ENCODE results near the gene NCK1. TPM values are rescaled to one million over a fixed set of nuclear protein-coding genes. Genes with fewer than 3 reads are reported as not detected.

NCK1 gene
- total RNA-seq, 1 experiment from 2014 or later = 25.6 TPM

DNA sequence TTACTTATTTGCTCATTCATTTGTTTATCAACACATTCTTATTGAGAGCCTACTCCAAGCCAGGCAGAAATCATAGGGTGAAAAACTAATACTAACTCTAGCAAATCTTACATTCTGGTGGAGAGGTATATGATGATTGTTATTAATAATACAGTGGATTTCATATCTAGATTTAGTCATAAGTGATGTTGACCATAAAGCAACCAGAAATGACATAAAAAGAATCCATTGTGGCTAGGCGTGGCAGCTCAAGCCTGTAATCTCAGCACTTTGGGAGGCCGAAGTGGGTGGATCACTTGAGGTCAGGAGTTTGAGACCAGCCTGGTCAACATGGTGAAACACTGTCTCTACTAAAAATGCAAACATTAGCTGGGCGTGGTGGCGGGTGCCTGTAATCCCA lies 69.6 kb downstream of the NCK1 start:
- no peak for TF ChIP-seq EZH2 (IDR thresholded peaks at IDR 0.05)
- Histone ChIP-seq H3K4me2 (ENCODE audit: low read length) (no peak overlapping the region), H3K79me2 (ENCODE audit: insufficient read depth, low read length) (peaks cover 19% of the 10 kb centered on the region), H3K9ac (ENCODE audit: low read length) (no peak overlapping the region), H3K36me3 (ENCODE audit: control insufficient read depth in 1 of 2, insufficient read depth in 2 of 2, low read length in 2 of 2) (peaks cover 0 to 9% of the 10 kb centered on the region in 2 experiments; a peak in 1 of 4 replicates), H3K9me2 (ENCODE audit: insufficient read depth) (no peaks in the 10 kb centered on the region), H4K20me1 (ENCODE audit: insufficient read depth) (no peaks in the 10 kb centered on the region), H3K9me3 (ENCODE audit: control insufficient read depth in 1 of 2, insufficient read depth in 1 of 2, low read depth in 1 of 2, low read length in 2 of 2) (no peaks in the 10 kb centered on the region), H3K27ac (ENCODE audit: low read depth, low read length) (no peak overlapping the region), H3K27me3 (ENCODE audit: insufficient read depth, low read length) (no peaks in the 10 kb centered on the region), H3K4me1 (ENCODE audit: control insufficient read depth in 1 of 2, insufficient read depth in 2 of 2, low read length in 2 of 2) (peaks cover 0 to 5% of the 10 kb centered on the region in 2 experiments; a peak in 1 of 4 replicates), H3K4me3 (replicated peaks in 1 of 2; ENCODE audit: low read depth in 1 of 2, low read length in 2 of 2) (no peak overlapping the region), H2AFZ (ENCODE audit: low read depth, low read length, poor library complexity, severe bottlenecking) (no peak overlapping the region)
- POLR2A ChIA-PET = no interaction called here
- intact Hi-C loops (cut with micrococcal nuclease) = no loop called here
- DNase-seq (ENCODE audit: low read depth, low spot score) = no peak
- ATAC-seq = no peak
- BruUV-seq (replicated peaks) = no TSS peak
- CTCF ChIA-PET = no interaction called here
- RAD21 ChIA-PET (ENCODE audit: low non-redundant PET in 1 of 2, low total read pairs in 2 of 2, uncharacterized antibody in 2 of 2, unreplicated experiment in 2 of 2) = no interaction called here

DNA sequence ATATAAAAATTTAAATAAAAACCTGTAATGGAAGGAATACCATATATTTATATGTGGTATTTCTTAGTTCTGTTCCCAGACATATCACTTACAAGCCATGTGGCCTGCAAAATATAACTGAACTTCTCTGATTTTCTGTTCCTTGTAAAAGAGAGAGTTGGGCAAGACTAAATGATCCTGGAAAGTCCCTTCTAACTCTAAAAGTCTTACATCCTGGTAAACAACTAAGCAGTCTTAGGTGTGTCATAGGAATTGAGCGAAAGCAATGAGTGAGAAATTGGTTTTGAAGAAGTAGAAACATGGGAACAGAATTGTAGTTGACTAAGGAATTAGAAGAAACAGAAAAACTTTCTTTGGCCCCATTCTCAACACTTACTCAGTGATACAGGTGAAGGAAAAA lies 70.5 kb downstream of the NCK1 start:
- Histone ChIP-seq H3K79me2 (ENCODE audit: insufficient read depth, low read length) (peaks cover 20% of the 10 kb centered on the region), H3K9ac (ENCODE audit: low read length) (no peak overlapping the region), H3K27ac (ENCODE audit: low read depth, low read length) (no peak overlapping the region), H4K20me1 (ENCODE audit: insufficient read depth) (no peaks in the 10 kb centered on the region), H3K9me2 (ENCODE audit: insufficient read depth) (no peaks in the 10 kb centered on the region), H3K4me1 (ENCODE audit: control insufficient read depth in 1 of 2, insufficient read depth in 2 of 2, low read length in 2 of 2) (peaks cover 0 to 5% of the 10 kb centered on the region in 2 experiments; a peak in 1 of 4 replicates), H3K4me2 (ENCODE audit: low read length) (no peak overlapping the region), H2AFZ (ENCODE audit: low read depth, low read length, poor library complexity, severe bottlenecking) (no peak overlapping the region), H3K27me3 (ENCODE audit: insufficient read depth, low read length) (no peaks in the 10 kb centered on the region), H3K9me3 (ENCODE audit: control insufficient read depth in 1 of 2, insufficient read depth in 1 of 2, low read depth in 1 of 2, low read length in 2 of 2) (no peaks in the 10 kb centered on the region), H3K36me3 (ENCODE audit: control insufficient read depth in 1 of 2, insufficient read depth in 2 of 2, low read length in 2 of 2) (peaks cover 0 to 9% of the 10 kb centered on the region in 2 experiments; a peak in 1 of 4 replicates), H3K4me3 (replicated peaks in 1 of 2; ENCODE audit: low read depth in 1 of 2, low read length in 2 of 2) (no peak overlapping the region)
- POLR2A ChIA-PET = interaction anchor here (0.5 kb wide), 1 partner anchor 900 kb away, joined by 3 read pairs; no protein-coding TSS in a partner anchor
- CTCF ChIA-PET = no interaction called here
- DNase-seq (ENCODE audit: low read depth, low spot score) (no peak), ATAC-seq (no peak)
- RAD21 ChIA-PET (ENCODE audit: low non-redundant PET in 1 of 2, low total read pairs in 2 of 2, uncharacterized antibody in 2 of 2, unreplicated experiment in 2 of 2) = no interaction called here
- TF ChIP-seq SRF (IDR thresholded peaks at IDR 0.05; ENCODE audit: low read depth) = no peak
- no peak for TF ChIP-seq SIN3A (IDR thresholded peaks at IDR 0.05; ENCODE audit: low read depth)
- TF ChIP-seq POLR2A (IDR thresholded peaks at IDR 0.05; ENCODE audit: borderline replicate concordance, extremely low read depth, insufficient read depth, insufficient read length) = no peak
- TF ChIP-seq CBX3 (IDR thresholded peaks at IDR 0.05; ENCODE audit: low read depth) = no peak
- no peak for TF ChIP-seq ATF3 (IDR thresholded peaks at IDR 0.05)
- TF ChIP-seq EGR1 (IDR thresholded peaks at IDR 0.05; ENCODE audit: low read depth) = no peak
- TF ChIP-seq EZH2phosphoT487 (IDR thresholded peaks at IDR 0.05; ENCODE audit: borderline replicate concordance) = no peak
- no peak for TF ChIP-seq ZFX (IDR thresholded peaks at IDR 0.05)
- no peak for TF ChIP-seq EZH2 (IDR thresholded peaks at IDR 0.05)
- intact Hi-C loops (cut with micrococcal nuclease) = no loop called here
- BruUV-seq (replicated peaks) = no TSS peak
